Measurements from ENCODE around the gene CLDND1.

Gene CLDND1

GRCh38 chr3:98531622-98532274, 9.0 kb upstream of the CLDND1 start, which contains the start of gene GPR15:
TSS of gene GPR15 (plus strand) at chr3:98531978. CDS start at chr3:98532034, 56 bp downstream.
- no peak within 1 kb of the TSS for H3K4me3 ChIP-seq (ENCODE audit: low read length)
- DNase-seq (ENCODE audit: low read depth): no peak
- TF ChIP-seq CTCF (IDR thresholded peaks at IDR 0.05; ENCODE audit: insufficient read depth, low read depth, low read length, missing control alignments): no peak

- no peak overlapping the region for H3K4me3 ChIP-seq (ENCODE audit: low read length)
- no peak for DNase-seq (ENCODE audit: low read depth)
- TF ChIP-seq CTCF (IDR thresholded peaks at IDR 0.05; ENCODE audit: insufficient read depth, low read depth, low read length, missing control alignments): no peak
Measured at GRCh38 chr3:98530676-98531075, 8.0 kb upstream of the CLDND1 start.

GRCh38 chr3:98529856-98530459, 7.3 kb upstream of the CLDND1 start:
- no peak for DNase-seq (ENCODE audit: low read depth)
- no peak for TF ChIP-seq CTCF (IDR thresholded peaks at IDR 0.05; ENCODE audit: insufficient read depth, low read depth, low read length, missing control alignments)
- no peak overlapping the region for H3K4me3 ChIP-seq (ENCODE audit: low read length)

- DNase-seq (ENCODE audit: low read depth): no peak
- no peak overlapping the region for H3K4me3 ChIP-seq (ENCODE audit: low read length)
- no peak for TF ChIP-seq CTCF (IDR thresholded peaks at IDR 0.05; ENCODE audit: insufficient read depth, low read depth, low read length, missing control alignments)
Measured at GRCh38 chr3:98528474-98529346, 6.0 kb upstream of the CLDND1 start.

GRCh38 chr3:98525494-98525893, 2.8 kb upstream of the CLDND1 start:
- no peak for TF ChIP-seq CTCF (IDR thresholded peaks at IDR 0.05; ENCODE audit: insufficient read depth, low read depth, low read length, missing control alignments)
- DNase-seq (ENCODE audit: low read depth): no peak
- H3K4me3 ChIP-seq (ENCODE audit: low read length): no peak overlapping the region

- peak overlapping the region; percentile 87 for H3K4me3 ChIP-seq (ENCODE audit: low read length)
- peak; percentile 87 for DNase-seq (ENCODE audit: low read depth)
- TF ChIP-seq CTCF (IDR thresholded peaks at IDR 0.05; ENCODE audit: insufficient read depth, low read depth, low read length, missing control alignments): no peak
Measured at GRCh38 chr3:98521897-98522543, 682 bp downstream of the CLDND1 start.

All from epithelial cell of esophagus (primary cell).